NCI-H460 (cell line): ENCODE measurements around the gene BCL2A1. TPM values are rescaled to one million over a fixed set of nuclear protein-coding genes. Genes with fewer than 3 reads are reported as not detected.
"Not testable (repeated sequence)": the region's sequence is repeated elsewhere in the genome, so short reads cannot be mapped to it uniquely, and the experiment has no call there.

Source experiments
- DNase-seq: peaks from one replicate; pipeline ENCODE4 v3.0.0-alpha.2; 2016; ENCODE audit warnings: low read depth; ENCODE audit errors: extremely low read depth
- polyA plus RNA-seq: library from polyadenylated mRNA; depleted of rRNA; stranded (reverse); fragments of >200 nt; gene quantifications from 2 replicates; pipeline ENCODE4 v1.2.3, GENCODE V29; 2014; cell fraction: nucleus; rRNA removed
- total RNA-seq: library from RNA; depleted of rRNA; stranded (reverse); fragments of >200 nt; shearing (Covaris generic); gene quantifications from 2 replicates; pipeline ENCODE4 v1.2.3, GENCODE V29; 2014; rRNA removed

The BCL2A1 gene
- not detected in 2 replicates for total RNA-seq
- polyA plus RNA-seq: not detected in 2 replicates

DNA sequence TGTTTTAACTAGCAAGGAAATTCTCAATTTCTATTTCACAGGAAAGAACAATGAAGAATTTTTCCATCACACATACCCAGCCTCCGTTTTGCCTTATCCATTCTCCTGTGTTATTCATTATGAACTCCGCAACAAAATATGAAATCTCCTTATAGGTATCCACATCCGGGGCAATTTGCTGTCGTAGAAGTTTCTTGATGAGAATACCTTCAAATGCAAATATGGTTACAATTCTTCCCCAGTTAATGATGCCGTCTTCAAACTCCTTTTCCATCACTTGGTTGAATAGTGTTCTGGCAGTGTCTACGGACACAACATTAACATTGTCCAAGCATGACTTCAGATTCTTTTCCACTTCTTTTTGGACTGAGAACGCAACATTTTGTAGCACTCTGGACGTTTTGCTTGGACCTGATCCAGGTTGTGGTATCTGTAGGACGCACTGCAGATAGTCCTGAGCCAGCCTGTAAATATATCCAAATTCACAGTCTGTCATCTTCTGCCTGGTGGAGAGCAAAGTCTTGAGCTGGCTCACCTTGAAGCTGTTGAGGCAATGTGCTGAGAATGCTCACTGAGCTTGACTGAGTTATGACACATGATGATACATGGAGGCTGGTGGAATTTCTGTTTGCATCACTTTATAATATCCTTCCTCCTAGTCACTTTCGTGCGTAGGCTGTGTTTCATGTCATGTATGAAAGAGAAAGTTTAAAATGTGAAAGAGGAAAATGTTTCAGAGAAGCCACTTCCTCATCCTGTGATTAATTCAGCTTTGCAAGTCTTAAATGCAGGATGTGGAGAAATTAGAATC, at the start of gene BCL2A1:
TSS of gene BCL2A1 (minus strand) at position 573 of the 811 bp plus-strand sequence. CDS start at position 496, 77 bp downstream.
- no peak for DNase-seq

DNA sequence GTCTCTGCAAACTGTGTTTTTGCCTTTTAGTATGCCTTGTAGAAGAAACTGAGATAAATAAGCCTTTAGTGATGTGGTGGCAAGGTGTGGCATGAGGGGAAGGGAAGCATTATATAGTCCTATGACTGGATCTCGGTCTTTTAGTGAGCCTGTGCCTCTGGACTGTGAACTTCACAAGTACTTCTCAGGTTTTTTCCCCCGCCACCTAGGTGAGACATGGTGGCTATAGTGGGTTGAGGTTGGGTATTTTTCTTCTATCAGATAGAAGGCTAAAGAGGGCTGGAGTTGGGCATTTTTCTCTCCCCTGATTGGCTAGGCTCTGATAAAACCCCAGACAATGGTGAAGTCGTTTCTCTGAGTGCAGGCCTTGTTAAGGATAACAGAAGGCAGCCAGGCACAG, 49.7 kb upstream of the BCL2A1 start:
- DNase-seq: no peak

DNA sequence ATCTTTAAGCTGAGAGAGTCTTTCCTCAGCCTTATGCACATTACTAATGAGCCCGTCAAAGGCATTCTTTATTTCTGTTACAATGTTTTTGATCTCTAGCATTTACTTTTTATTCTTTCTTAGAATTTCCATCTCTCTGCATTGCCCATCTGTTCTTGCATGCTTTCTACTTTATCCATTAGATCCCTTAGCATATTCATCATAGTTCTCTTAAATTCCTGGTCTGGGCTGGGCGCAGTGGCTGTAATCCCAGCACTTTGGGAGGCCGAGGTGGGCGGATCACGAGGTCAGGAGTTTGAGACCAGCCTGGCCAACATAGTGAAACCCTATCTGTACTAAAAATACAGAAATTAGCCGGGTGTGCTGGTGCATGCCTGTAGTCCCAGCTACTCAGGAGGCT, 49.2 kb upstream of the BCL2A1 start:
- not testable (repeated sequence) for DNase-seq

DNA sequence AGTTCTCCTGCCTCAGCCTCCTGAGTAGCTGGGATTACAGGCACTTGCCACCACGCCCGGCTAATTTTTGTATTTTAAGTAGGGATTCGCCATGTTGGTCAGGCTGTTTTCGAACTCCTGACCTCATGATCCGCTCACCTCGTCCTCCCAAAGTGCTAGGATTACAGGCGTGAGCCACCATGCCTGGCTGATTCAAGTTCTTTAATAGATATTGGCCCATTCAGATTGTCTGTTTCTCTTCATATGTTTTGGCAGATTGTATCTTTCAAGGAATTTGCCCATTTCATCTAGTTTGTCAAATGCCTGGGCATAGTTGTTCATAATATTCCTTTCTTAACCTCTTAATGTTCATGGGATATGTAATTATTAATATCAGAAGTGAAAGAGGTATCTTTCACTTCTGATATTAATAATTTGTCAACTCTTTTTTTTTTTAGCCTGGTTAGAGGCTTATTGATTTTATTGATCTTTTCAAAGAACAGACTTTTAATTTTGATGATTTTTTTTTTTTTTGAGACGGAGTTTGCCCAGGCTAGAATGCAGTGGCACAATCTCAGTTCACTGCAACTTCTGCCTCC, 48.3 kb upstream of the BCL2A1 start:
- DNase-seq: no peak

DNA sequence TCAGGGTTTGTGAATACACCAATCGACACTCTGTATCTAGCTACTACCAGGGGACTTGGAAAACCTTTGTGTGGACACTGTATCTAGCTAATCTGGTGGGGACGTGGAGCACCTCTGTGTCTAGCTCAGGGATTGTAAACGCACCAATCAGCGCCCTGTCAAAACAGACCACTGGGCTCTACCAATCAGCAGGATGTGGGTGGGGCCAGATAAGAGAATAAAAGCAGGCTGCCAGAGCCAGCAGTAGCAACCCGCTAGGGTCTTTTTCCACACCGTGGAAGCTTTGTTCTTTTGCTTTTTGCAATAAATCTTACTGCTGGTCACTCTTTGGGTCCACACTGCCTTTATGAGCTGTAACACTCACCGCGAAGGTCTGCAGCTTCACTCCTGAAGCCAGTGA, 46.1 kb upstream of the BCL2A1 start:
- DNase-seq: not testable (repeated sequence)

DNA sequence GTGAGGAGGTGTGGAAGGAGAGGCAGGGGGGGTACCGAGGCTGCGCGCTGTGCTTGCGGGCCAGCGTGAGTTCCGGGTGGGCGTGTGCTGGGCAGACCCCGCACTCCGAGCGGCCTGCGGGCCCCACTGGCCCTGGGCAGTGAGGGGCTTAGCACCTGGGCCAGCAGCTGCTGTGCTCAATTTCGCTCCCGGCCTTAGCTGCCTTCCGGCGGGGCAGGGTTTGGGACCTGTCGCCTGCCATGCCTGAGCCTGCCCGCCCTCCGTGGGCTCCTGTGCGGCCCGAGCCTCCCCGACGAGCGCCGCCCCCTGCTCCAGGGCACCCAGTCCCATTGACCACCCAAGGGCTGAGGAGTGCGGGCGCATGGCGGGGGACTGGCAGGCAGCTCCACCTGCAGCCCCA, 45.5 kb upstream of the BCL2A1 start:
- not testable (repeated sequence) for DNase-seq

DNA sequence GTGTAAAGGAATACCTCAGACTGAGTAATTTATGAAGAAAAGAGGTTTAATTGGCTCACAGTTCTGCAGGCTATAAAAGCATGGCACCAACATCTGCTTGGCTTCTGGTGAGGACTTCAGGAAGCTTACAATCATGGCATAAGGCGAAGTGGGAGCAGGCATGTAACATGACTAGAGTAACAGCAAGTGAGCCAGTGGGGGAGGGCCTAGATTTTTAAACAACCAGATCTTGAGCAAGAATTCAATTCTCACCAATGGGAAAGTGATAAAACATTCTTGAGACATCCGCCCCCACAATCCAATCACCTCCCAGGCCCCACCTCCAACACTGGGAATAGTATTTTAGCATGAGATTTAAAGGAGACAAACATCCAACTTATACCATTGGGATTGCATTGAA, 44.2 kb upstream of the BCL2A1 start:
- no peak for DNase-seq

DNA sequence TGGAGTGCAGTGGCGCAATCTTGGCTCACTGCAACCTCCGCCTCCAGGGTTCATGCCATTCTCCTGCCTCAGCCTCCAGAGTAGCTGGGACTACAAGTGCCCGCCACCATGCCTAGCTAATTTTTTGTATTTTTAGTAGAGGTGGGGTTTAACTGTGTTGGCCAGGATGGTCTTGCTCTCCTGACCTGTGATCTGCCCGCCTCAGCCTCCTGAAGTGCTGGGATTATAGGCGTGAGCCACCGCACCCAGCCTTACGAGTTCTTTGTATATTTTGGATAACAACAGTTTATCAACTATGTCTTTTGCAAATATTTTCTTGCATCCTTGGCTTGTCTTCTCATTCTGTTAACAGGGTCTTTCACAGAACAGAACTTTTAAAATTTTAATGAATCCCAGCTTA, 43.2 kb upstream of the BCL2A1 start:
- DNase-seq: not testable (repeated sequence)

DNA sequence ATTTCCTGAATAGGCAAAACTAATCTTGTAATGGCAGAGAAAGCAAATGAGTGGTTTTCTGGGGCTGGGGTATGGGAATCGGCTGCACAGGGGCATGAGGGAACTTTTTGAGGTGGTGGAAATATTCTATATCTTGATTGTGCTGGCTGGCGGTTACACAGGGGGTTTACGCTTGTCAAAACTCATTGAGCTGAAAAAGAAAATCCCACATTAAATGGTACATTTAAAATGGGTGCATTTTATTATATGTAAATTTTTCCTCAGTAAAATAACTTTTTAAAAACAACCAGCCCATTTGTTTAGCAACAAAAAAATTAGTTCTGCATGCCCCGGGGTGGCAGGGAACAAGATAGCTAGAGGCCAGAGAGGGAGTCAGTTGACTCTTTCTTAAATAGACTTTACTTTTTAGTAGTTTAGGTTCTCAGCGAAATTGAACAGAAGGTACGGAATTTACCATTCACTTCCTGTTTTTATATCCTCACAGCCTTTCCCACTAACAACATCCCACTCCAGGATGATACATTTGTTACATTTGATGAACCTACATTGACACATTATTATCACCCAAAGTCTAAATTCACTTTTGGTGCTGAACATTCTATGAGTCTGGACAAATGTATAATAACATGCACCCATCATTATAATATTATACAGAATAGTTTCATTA, 41.2 kb upstream of the BCL2A1 start:
- no peak for DNase-seq

DNA sequence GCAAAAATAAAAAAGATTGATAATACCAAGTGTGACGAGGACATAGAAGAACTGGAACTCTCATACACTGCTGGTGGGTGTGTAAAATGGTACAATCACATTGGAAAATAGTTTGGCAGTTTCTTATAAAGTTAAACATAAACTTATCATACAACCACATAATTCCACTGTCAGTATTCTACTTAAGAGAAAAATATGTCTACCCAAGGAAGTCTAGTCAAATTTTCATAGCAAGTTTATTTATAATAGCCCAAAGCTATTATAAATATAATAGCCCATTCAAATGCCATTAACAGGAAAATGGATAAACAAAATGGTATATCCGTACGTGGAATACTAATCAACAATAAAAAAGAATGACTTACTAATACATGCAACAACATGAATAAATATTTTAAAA, 40.6 kb upstream of the BCL2A1 start:
- DNase-seq: no peak

DNA sequence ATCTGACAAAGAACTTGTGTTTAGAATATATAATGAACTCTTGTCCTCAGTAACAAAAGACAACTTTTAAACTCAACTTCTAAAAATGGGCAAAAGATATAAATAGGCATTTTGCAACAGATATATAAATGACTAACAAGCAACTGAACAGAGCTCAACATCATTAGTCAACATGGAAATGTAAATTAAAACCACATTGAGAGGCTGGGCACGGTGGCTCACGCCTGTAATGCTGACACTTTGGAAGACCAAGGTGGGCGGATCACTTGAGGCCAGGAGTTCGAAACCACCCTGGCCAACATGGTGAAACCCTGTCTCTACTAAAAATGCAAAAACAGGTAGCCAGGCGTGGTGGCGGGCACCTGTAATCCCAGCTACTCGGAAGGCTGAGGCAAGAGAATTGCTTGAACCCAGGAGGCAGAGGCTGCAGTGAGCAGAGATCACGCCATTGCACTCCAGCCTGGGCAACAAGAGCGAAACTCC, 40.1 kb upstream of the BCL2A1 start:
- not testable (repeated sequence) for DNase-seq

DNA sequence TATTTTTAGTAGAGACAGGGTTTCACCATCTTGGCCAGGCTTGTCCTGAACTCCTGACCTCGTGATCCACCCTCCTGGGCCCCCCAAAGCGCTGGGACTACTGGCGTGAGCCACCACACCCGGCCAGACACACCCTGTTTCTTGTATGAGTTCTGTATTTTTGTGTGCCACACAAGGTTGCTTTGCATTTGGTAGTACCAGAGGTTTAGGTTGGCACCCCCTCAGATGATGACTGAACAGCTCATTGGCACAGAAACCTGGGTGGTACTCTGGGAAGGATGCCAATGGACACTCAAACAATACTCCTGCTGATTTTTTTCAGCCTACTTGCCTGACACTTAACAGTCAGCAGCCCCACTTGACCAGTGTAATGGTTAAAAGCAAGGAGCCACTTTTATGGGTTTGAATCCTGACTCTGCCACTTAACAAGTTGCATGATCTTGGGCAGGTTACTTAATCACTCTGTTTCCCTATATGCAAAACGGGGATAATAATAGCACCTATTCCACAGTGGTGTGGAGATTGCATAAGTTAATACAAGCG, 39.2 kb upstream of the BCL2A1 start:
- DNase-seq: no peak

DNA sequence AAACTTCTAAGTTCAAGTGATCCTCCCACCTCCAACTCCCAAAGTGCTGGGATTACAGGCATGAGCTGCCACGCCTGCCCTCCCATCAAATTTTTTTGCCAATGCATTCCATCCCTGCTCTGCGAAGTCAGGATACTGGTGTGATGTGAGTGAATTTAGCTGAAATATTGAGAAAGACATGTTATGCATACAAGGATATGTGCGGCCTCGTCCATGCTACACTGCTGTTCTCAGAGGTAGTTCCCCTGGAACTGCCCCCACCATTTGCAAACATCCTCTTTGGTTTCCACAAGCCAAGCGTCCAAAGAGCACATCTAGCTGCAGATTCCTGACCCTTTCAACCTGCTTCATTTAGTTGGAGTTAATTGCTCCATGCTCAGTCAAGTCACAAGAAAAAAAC, 36.5 kb upstream of the BCL2A1 start:
- DNase-seq: no peak

DNA sequence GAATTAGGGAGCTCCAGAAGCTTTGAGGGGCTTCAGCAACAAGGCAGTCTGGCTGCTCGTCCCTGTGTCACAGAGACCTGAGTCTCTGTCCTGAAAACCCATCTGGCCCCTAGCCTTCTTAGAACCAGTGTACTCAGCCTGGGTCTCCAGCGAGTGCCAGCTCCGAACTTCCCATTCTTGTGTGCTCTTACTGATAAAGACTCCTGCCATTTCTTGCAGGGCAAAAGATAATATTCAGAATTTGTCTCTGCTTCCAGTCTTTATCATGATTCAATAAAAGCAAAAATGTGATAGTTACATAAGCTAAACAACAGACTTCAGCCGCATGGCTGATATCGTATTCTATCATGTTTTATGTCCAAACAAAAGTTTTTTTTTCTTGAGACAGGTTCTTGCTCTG, 36.0 kb upstream of the BCL2A1 start:
- DNase-seq: no peak

DNA sequence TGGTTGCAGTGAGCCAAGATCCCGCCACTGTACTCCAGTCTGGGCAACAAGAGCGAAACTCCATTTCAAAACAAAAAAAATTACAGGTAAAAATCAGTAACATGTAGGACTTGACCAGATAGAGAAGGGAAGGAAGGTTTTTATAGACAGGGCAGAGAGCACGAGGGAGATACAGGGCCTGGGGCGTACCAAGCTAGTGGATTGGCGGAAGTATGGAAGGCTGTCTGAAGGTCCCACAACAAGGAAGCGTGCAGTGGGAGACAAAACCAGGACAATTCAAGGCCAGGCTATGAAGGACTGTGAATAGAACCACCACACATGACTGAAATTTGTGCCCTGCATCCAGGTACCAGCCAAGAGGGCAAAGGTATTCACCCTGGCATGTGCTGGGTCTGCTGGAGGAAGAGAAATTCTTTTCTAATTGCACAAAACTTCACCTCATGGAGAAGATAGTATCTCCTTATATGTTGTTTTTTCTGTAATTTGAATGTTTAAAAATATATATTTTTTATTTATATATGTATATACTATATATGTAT, 33.0 kb upstream of the BCL2A1 start:
- no peak for DNase-seq

DNA sequence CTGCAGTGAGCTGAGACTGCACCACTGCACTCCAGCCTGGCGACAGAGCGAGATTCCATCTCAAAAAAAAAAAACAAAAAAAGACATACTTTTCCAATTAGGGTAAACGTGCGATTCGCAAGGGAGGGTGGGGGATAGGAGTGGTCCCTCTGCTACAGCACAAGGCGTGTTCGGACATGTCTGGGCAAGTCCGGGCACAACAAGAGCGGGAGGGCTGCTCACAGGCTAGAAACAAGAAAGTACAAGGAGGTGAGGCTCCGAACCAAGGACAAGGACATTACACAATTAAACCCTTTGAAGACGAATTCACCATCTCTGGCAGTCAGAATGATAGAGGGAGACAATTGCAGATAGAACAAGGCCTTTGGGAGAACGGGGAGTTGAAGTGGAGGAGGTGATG, 32.2 kb upstream of the BCL2A1 start:
- no peak for DNase-seq

DNA sequence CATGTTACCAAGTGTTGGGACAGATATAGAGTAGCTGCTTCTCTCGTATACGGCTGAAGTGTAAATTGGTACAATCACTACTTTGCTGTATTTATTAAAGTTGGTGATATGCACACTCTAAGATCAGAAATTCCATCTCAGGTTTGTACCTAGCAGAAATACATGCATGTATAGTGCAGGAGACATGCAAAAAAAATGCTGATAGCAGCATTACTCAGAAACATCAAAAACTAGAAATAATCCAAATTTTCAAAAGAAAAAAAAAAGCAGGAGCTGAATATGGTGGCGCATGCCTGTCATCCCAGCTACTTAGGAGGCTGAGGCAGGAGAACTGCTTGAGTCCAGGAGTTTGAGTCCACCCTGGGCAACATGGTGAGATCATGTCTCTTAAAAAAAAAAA, 31.3 kb upstream of the BCL2A1 start:
- DNase-seq: no peak

DNA sequence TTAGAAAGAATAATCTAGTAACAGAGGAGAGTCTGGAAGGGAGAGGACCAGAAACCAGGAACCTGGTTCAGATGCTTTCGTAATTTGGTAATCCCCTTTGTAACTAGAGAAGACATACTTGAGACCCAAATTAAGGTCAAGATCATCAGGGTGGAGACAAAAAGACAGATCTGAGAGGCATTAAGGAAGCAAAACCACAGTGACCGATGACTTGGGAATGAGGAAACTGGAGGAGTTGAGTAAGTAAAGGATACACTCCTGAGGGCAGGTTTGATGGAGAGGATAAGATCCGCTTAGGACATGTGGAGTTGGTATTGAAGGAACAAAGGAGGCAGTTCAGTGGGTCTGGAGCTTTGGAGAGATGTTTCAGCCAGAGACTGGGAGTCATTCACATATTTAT, 23.6 kb upstream of the BCL2A1 start:
- DNase-seq: no peak

DNA sequence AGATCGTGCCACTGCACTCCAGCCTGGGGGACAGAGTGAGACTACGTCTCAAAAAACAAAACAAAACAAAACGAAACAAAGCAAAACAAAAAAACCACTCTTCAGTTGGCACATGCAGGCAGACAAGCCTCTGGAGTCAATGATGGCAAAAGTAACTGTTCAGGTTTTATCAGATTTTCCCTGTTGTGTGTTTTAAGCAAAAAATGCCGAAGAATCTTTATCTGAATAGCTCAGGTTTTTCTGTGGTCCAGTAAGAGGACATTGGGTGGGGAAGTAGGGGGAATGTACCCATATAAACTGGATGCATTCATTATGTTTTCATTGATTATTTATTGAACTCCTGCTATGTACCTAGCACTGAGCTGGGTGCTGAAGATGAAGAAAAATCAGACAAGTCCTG, 20.8 kb upstream of the BCL2A1 start:
- DNase-seq: no peak

DNA sequence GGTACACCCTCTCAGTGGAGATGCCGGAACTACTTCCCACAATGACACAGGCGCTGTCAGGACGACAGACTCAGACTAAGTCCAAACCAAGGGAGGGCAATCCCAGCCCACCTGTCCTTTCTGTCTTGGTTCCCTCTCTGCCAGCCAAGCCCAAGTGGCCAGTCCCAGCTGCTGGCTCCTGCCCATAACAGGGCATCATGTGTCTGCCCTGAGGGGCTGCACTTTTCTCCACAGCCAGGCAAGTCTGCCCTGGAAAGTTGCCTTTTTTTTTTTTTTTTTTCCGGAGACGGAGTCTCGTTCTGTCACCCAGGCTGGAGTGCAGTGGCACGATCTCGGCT, 20.0 kb upstream of the BCL2A1 start:
- DNase-seq: no peak
